Spleen (tissue), 11 donors: ENCODE data around the gene ANAPC7. TPM values are rescaled to one million over a fixed set of nuclear protein-coding genes. Genes with fewer than 3 reads are reported as not detected.
A peak's percentile ranks its signal among the peaks of the same experiment; 100 is the strongest.
"Not testable (repeated sequence)": the region's sequence is repeated elsewhere in the genome, so short reads cannot be mapped to it uniquely, and the experiment has no call there.

Source experiments
- DNase-seq: peaks from one replicate; pipeline ENCODE4 v3.0.0-alpha.2; 2020
- H3K27ac ChIP-seq, 8 donors: fragments of 200-600 bp; sonication (generic) in 7 of 8; 1 replicate in 4 of 8; 2 replicates in 4 of 8; pipeline versions ENCODE4 v1.5.0 to v1.8.0; 2016 to 2021; ENCODE audit warnings: inconsistent platforms in 4 of 8, mild to moderate bottlenecking in 4 of 8, moderate library complexity in 1 of 8
- H3K27me3 ChIP-seq, 7 donors: fragments of 200-600 bp; sonication (generic) in 6 of 7; replicated peaks in 1 of 7; 1 replicate in 4 of 7; 2 replicates in 3 of 7; pipeline versions ENCODE4 v1.5.0 to v1.8.0; 2016 to 2021; ENCODE audit warnings: inconsistent platforms in 3 of 7, mild to moderate bottlenecking in 1 of 7
- H3K36me3 ChIP-seq, 6 donors: fragments of 200-600 bp; sonication (generic) in 5 of 6; 1 replicate in 4 of 6; 2 replicates in 2 of 6; pipeline versions ENCODE4 v1.5.0 to v1.8.0; 2016 to 2021; ENCODE audit warnings: inconsistent platforms in 2 of 6
- H3K4me1 ChIP-seq, 6 donors: fragments of 200-600 bp; sonication (generic) in 5 of 6; 1 replicate in 3 of 6; 2 replicates in 3 of 6; pipeline versions ENCODE4 v1.5.0 to v1.8.0; 2016 to 2021; ENCODE audit warnings: inconsistent platforms in 3 of 6
- H3K4me3 ChIP-seq, 8 donors: fragments of 200-600 bp; sonication (generic) in 7 of 8; 1 replicate in 4 of 8; 2 replicates in 4 of 8; pipeline versions ENCODE4 v1.5.0 to v1.8.0; 2016 to 2021; ENCODE audit warnings: inconsistent platforms in 4 of 8, mild to moderate bottlenecking in 4 of 8, moderate library complexity in 2 of 8
- H3K9me3 ChIP-seq, 8 donors: fragments of 200-600 bp; sonication (generic) in 7 of 8; 1 replicate in 4 of 8; 2 replicates in 4 of 8; pipeline versions ENCODE4 v1.5.0 to v1.8.0; 2016 to 2021; ENCODE audit warnings: inconsistent platforms in 4 of 8
- POLR2A ChIP-seq, 3 donors: fragments of 450-650 bp; IDR thresholded peaks; one replicate each; pipeline ENCODE4 v1.5.1; 2017; ENCODE audit warnings: antibody characterized with exemption in 3 of 3, mild to moderate bottlenecking in 1 of 3
- POLR2AphosphoS5 ChIP-seq, 3 donors: sonication (generic); formaldehyde crosslinking; IDR thresholded peaks; one replicate each; pipeline ENCODE4 v1.5.1; 2017; ENCODE audit warnings: antibody characterized with exemption in 3 of 3
- WGBS, 5 donors: extraction: QIAGEN DNeasy Blood & Tissue Kit in 3 of 5; methylation state at CpG; one replicate each; pipeline versions ENCODE4 v1.1.5 to v1.1.7; 2013 to 2018; 5-methylcytosine and 5-hydroxymethylcytosine counted together
- intact Hi-C: fragments of 100-400 bp; cut with DNase I; formaldehyde crosslinking; loops from one replicate; pipeline ENCODE4 v1.15.0; 2023; ENCODE audit warnings: low total_unique reads
- polyA plus RNA-seq, 3 donors: library from polyadenylated mRNA; stranded (reverse); fragments of 200-250 nt; gene quantifications; one replicate each; pipeline ENCODE4 v1.2.1, GENCODE V29; 2013
- total RNA-seq, 7 donors: library from RNA; depleted of rRNA in 3 of 7; stranded (reverse); fragments of >200 nt in 3 of 7; fragmentation: NEBNext Ultra II Directional in 4 of 7; extraction: Animal tissue kit (Norgen Biotek cat#: 25700) in 4 of 7; gene quantifications; one replicate each; pipeline versions ENCODE4 v1.1.0 to v1.2.1, GENCODE V29; 2016 to 2021
- TF ChIP-seq, protein P1 (sequence below), 11 experiments: fragments of 200-600 bp in 7 of 11; fragments of 450-650 bp in 4 of 11; sonication (generic) in 4 of 11; IDR thresholded peaks in 8 of 11; conservative IDR thresholded peaks in 3 of 11; 1 replicate in 7 of 11; 2 replicates in 4 of 11; pipeline versions ENCODE4 v1.4.0 to v1.8.0; 2016 to 2021; ENCODE audit warnings: antibody characterized with exemption in 11 of 11, inconsistent platforms in 4 of 11, mild to moderate bottlenecking in 1 of 11
- donor health status: healthy with polysubstance abuse.
- donor health status: DM: no; HTN: no; CAD: no; lungs with moderate emphysema.
- donor health status: DM: no; HTN: no; CAD: no.
- donor health status: Bipolar disorder and iron deficiency.
- donor health status: healthy.
- donor health status: DM: no; HTN: no; CAD: no.
- donor health status: DM: yes; HTN: yes; CAD: no.

Gene ANAPC7
- total and polyA plus RNA-seq, 10 donors, result 32.2 to 78.0 (median 50.3) TPM

DNA sequence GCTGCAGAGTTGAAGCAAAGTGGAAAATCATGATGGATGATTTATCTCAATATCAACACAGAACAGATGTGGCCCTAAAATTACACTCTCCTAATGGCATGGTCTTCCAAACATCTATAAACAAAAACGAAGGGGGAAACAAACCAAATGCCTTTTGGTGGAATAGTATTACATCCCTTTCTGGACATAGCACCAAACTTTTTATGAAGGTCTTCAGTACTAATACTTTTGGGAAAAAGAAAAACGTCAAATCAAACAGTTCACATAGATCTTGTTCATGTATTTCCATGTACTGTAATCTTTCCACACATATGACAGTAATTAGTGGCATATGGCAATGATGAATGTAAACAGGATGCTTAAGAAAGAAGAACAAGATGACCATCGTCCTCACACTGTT is 22.9 kb upstream of the ANAPC7 start:
- no peaks in the 10 kb centered on the region for H3K9me3 ChIP-seq
- no peaks in the 10 kb centered on the region for H3K27me3 ChIP-seq
- intact Hi-C loops, result no loop called here
- no peaks in the 10 kb centered on the region for H3K36me3 ChIP-seq
- 49 to 69% (median 56%) methylated on average over 3 of the region's 3 CpGs for WGBS, 5 donors
- H3K27ac ChIP-seq, result no peak overlapping the region
- DNase-seq, result no peak
- no peak overlapping the region for H3K4me3 ChIP-seq
- H3K4me1 ChIP-seq, result peaks cover 0 to 6% (median 5%) of the 10 kb centered on the region in 6 donors
- no peak for TF ChIP-seq POLR2A (IDR thresholded peaks at IDR 0.05)
- no peak for TF ChIP-seq POLR2AphosphoS5 (IDR thresholded peaks at IDR 0.05)
- TF ChIP-seq, protein P1, sequence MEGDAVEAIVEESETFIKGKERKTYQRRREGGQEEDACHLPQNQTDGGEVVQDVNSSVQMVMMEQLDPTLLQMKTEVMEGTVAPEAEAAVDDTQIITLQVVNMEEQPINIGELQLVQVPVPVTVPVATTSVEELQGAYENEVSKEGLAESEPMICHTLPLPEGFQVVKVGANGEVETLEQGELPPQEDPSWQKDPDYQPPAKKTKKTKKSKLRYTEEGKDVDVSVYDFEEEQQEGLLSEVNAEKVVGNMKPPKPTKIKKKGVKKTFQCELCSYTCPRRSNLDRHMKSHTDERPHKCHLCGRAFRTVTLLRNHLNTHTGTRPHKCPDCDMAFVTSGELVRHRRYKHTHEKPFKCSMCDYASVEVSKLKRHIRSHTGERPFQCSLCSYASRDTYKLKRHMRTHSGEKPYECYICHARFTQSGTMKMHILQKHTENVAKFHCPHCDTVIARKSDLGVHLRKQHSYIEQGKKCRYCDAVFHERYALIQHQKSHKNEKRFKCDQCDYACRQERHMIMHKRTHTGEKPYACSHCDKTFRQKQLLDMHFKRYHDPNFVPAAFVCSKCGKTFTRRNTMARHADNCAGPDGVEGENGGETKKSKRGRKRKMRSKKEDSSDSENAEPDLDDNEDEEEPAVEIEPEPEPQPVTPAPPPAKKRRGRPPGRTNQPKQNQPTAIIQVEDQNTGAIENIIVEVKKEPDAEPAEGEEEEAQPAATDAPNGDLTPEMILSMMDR (IDR thresholded peaks at IDR 0.05 in 8 of 11, conservative IDR thresholded peaks at IDR 0.05 in 3 of 11), result no peak

DNA sequence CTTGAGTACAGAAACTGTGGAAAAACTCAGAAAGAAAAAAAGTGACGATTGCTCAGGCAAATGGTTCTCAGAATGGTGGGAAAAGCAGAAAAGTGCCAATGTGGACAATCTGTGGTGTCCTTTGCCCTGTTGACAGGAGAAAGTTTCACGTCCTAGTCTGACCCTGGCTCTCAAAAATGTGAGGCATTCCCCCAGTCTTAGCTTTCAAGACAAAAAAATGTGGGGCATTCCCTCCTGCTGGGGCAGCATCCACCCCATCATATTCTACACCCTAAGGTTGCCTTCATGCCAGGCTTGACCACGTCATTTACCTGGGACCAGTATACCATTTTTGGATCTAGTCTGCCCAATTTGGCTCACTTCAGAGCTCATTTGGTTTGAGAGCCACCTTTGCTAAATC is 20.7 kb upstream of the ANAPC7 start:
- Histone ChIP-seq H3K4me1 (no peaks in the 10 kb centered on the region), H3K27me3 (no peaks in the 10 kb centered on the region), H3K4me3 (no peak overlapping the region), H3K36me3 (no peaks in the 10 kb centered on the region), H3K27ac (no peak overlapping the region), H3K9me3 (no peaks in the 10 kb centered on the region)
- intact Hi-C loops, result loop anchor here (5.0 kb wide), 1 partner anchor 317 kb away; no protein-coding TSS in a partner anchor
- WGBS, 5 donors, result 62 to 89% (median 81%) methylated on average over 3 of the region's 3 CpGs
- TF ChIP-seq POLR2AphosphoS5 (IDR thresholded peaks at IDR 0.05) (no peak), POLR2A (IDR thresholded peaks at IDR 0.05) (no peak)
- DNase-seq, result no peak

DNA sequence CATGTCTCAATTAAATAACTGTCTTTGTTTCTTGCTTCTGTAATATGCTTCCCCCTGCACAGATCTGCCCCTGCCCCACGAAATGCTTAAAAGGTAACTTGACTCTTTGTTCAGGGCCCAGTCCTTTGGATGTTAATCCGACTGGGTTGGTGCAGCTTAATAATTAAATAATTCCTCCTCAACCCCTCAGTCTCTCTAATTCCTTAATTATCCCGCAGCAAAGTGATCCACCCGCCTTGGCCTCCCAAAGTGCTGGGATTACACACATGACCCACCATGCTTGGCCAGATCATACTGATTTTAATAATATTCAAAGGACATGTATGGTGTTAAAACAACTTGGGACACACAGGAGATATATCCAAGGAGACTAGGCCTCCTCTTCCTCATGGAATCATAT is 18.2 kb upstream of the ANAPC7 start:
- Histone ChIP-seq H3K9me3 (no peaks in the 10 kb centered on the region), H3K27ac (no peak overlapping the region), H3K27me3 (no peaks in the 10 kb centered on the region), H3K4me1 (peaks cover 0 to 12% (median 8%) of the 10 kb centered on the region in 6 donors), H3K36me3 (no peaks in the 10 kb centered on the region), H3K4me3 (no peak overlapping the region)
- TF ChIP-seq, protein P1 (IDR thresholded peaks at IDR 0.05 in 8 of 11, conservative IDR thresholded peaks at IDR 0.05 in 3 of 11), result no peak
- TF ChIP-seq POLR2A (IDR thresholded peaks at IDR 0.05), result no peak
- TF ChIP-seq POLR2AphosphoS5 (IDR thresholded peaks at IDR 0.05), result no peak
- DNase-seq, result no peak
- intact Hi-C loops, result loop anchor here (5.0 kb wide), 1 partner anchor 314 kb away; no protein-coding TSS in a partner anchor
- WGBS, 5 donors, result 78 to 91% (median 81%) methylated on average over 4 of the region's 4 CpGs

DNA sequence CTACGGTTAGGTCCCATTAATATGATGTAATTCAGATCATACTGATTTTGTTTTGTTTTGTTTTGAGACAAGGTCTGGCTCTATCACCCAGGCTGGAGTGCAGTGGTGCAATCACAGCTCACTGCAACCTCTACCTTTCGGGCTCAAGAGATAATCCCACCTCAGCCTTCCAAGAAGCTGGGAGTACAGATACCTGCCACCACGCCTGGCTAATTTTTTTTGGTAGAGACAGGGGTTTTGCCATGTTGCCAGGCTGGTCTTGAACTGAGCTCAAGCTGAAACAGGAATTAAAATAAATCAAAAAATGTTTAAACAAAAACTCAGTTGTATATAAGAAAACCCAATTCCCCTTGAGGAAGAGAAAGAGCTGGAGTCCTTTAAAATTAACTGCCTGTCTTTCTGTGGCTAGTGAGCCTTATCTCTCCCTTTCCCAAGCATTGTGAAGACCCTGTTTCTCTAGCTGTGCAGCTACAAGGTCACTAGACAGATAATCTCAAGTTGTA is 17.7 kb upstream of the ANAPC7 start:
- H3K9me3 ChIP-seq, result no peaks in the 10 kb centered on the region
- no peaks in the 10 kb centered on the region for H3K36me3 ChIP-seq
- H3K27me3 ChIP-seq, result no peaks in the 10 kb centered on the region
- WGBS, 5 donors, result 55 to 84% (median 63%) methylated on average over 3 of the region's 3 CpGs
- intact Hi-C loops, result loop anchor here (5.0 kb wide), 1 partner anchor 314 kb away; no protein-coding TSS in a partner anchor
- no peak overlapping the region for H3K27ac ChIP-seq
- no peak overlapping the region for H3K4me3 ChIP-seq
- TF ChIP-seq POLR2AphosphoS5 (IDR thresholded peaks at IDR 0.05) (no peak), POLR2A (IDR thresholded peaks at IDR 0.05) (no peak)
- TF ChIP-seq, protein P1 (IDR thresholded peaks at IDR 0.05 in 8 of 11, conservative IDR thresholded peaks at IDR 0.05 in 3 of 11), result no peak
- DNase-seq, result no peak
- peaks cover 0 to 12% (median 8%) of the 10 kb centered on the region in 6 donors for H3K4me1 ChIP-seq

DNA sequence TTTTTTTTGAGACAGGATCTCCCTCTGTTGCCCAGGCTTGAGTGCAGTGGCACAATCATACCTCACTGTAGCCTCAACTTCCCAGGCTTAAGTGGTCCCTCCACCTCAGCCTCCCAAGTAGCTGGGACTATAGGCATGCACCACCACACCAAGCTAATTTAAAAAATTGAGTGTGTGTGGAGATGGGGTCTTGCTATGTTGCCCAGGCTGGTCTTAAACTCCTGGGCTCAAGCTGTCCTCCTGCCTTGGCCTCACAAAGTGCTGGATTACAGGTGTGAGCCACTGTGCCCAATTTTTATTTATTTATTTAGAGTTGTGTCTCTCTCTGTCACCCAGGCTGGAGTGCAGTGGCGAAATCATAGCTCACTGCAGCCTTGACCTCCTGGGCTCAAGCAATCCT is 17.1 kb upstream of the ANAPC7 start:
- H3K4me1 ChIP-seq, result peaks cover 0 to 12% (median 8%) of the 10 kb centered on the region in 6 donors
- not testable (repeated sequence) for H3K27ac ChIP-seq, H3K27me3 ChIP-seq, H3K4me3 ChIP-seq, H3K9me3 ChIP-seq, H3K36me3 ChIP-seq, DNase-seq
- intact Hi-C loops, result loop anchor here (5.0 kb wide), 1 partner anchor 313 kb away; no protein-coding TSS in a partner anchor
- 76 to 100% (median 91%) methylated on average over 1 of the region's 1 CpG for WGBS, 5 donors

DNA sequence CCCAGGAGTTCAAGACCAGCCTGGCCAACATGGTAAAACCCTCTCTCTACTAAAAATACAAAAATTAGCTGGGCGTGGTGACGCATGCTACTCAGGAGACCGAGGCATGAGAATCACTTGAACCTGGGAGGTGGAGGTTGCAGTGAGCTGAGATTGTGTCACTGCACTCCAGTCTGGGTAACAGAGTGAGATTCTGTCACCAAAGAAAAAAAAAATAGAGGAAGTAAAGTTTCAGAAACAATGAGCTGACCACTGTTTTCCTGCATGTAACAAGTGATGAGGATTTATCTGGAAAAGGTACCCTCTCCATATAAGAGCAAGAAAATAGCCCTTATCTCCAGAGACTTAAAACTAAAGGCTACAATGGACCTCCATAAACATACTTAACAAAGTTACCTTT is 13.6 kb upstream of the ANAPC7 start:
- intact Hi-C loops, H3K27ac ChIP-seq, H3K4me3 ChIP-seq, DNase-seq, H3K36me3 ChIP-seq, H3K9me3 ChIP-seq, H3K27me3 ChIP-seq: not testable (repeated sequence)
- H3K4me1 ChIP-seq, result peaks cover 0 to 12% (median 8%) of the 10 kb centered on the region in 6 donors
- WGBS, 5 donors, result 60 to 68% (median 65%) methylated on average over 3 of the region's 3 CpGs

DNA sequence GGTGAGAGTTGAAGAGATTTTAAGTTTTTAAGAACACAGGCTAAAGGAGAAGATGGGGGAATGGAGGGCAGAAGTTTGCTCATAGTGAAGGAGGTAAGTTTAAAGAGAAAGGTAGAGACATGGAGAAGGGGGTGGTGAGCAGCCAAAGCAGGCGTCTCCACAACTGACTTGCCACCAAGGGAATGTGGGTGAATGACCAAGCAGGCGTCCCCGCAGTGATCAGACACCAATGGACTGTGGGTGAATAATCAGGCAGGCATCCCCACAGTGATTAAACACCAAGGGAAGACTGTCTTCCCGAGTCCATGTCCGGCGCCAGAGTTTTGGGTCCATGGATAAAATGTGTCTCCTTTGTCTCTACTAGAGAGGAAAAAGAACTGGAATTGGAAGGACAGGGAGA is 6.6 kb upstream of the ANAPC7 start:
- H3K36me3 ChIP-seq, H3K9me3 ChIP-seq, H3K4me1 ChIP-seq, H3K27me3 ChIP-seq, intact Hi-C loops, H3K4me3 ChIP-seq, H3K27ac ChIP-seq: not testable (repeated sequence)
- DNase-seq, result peak; percentile 19
- WGBS, 5 donors, result 89 to 94% (median 92%) methylated on average over 6 of the region's 6 CpGs

DNA sequence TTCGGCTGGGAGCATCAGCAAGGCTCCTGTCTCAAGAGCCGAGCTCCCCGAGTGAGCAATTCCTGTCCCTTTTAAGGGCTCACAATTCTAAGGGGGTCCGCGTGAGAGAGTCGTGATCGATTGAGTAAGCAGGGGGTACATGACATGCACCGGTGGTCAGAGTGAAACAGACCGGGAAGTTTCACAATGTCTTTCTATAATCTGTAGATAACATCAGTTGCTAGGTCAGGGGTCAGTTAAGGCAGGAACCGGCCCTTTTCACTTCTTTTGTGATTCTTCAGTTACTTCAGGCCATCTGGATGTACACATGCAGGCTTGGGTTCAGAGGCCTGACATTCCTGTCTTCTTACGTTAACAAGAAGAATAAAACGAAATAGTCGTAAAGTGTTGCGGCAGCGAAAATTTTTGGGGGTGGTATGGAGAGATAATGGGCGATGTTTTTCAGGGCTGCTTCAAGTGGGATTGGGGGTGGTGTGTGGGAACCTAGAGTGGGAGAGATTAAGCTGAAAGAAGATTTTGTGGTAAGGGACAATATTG is 1.7 kb upstream of the ANAPC7 start:
- DNase-seq, H3K4me3 ChIP-seq, intact Hi-C loops, H3K27me3 ChIP-seq, H3K9me3 ChIP-seq, H3K27ac ChIP-seq: not testable (repeated sequence)
- H3K36me3 ChIP-seq, result peaks cover 0 to 15% (median 8%) of the 10 kb centered on the region in 6 donors
- 65 to 93% (median 80%) methylated on average over 16 of the region's 16 CpGs for WGBS, 5 donors
- H3K4me1 ChIP-seq, result peaks cover 13 to 38% (median 21%) of the 10 kb centered on the region in 6 donors
